Right lobe of liver (tissue), 6 donors: ENCODE results near the gene CFAP70. TPM values are rescaled to one million over a fixed set of nuclear protein-coding genes. Genes with fewer than 3 reads are reported as not detected.

Experiments used
- ATAC-seq, 4 donors: fragments of 200-7000 bp; cut with Tn5 transposase; one replicate each; pipeline ENCODE4 v1.9.1; 2020; ENCODE audit warnings: mild to moderate bottlenecking in 4 of 4, moderate library complexity in 4 of 4
- DNase-seq, 3 donors: peaks; one replicate each; pipeline ENCODE4 v3.0.0-alpha.2; 2020
- H3K27ac ChIP-seq, 3 donors: fragments of 200-600 bp; one replicate each; pipeline ENCODE4 v1.8.0; 2022
- H3K27me3 ChIP-seq, 2 donors: fragments of 200-600 bp; one replicate each; pipeline ENCODE4 v1.8.0; 2022
- H3K36me3 ChIP-seq, 4 donors: fragments of 200-600 bp; sonication (generic) in 1 of 4; one replicate each; pipeline versions ENCODE4 v1.5.1 to v1.8.0; 2017 to 2022; ENCODE audit warnings: control low read depth in 1 of 4
- H3K4me1 ChIP-seq, 4 donors: fragments of 200-600 bp; sonication (generic) in 1 of 4; one replicate each; pipeline versions ENCODE4 v1.5.1 to v1.8.0; 2017 to 2022; ENCODE audit warnings: control low read depth in 1 of 4
- H3K4me3 ChIP-seq, 3 donors: fragments of 200-600 bp; one replicate each; pipeline ENCODE4 v1.8.0; 2022
- H3K9me3 ChIP-seq, 4 donors: fragments of 200-600 bp; sonication (generic) in 1 of 4; one replicate each; pipeline versions ENCODE4 v1.5.1 to v1.8.0; 2017 to 2022; ENCODE audit warnings: control low read depth in 1 of 4
- POLR2A ChIP-seq: fragments of 450-650 bp; IDR thresholded peaks from one replicate; pipeline ENCODE4 v1.6.1; 2017; ENCODE audit warnings: antibody characterized with exemption, mild to moderate bottlenecking
- WGBS: methylation state at CpG from one replicate; pipeline ENCODE4 v1.1.6; 2018; ENCODE audit warnings: low coverage, low lambda C conversion rate; ENCODE audit not compliant: insufficient coverage; ENCODE audit errors: missing lambda C conversion rate; 5-methylcytosine and 5-hydroxymethylcytosine counted together
- intact Hi-C, 2 donors: fragments of 100-400 bp; cut with DNase I; formaldehyde crosslinking; loops; one replicate each; pipeline versions ENCODE4 v1.11.2 to v1.14.1; 2022
- total RNA-seq, 6 experiments: library from RNA; depleted of rRNA in 2 of 6; stranded (reverse); fragments of >200 nt in 2 of 6; fragmentation: NEBNext Ultra II Directional in 3 of 6; extraction: Animal tissue kit (Norgen Biotek cat#: 25700) in 3 of 6; gene quantifications; one replicate each; pipeline versions ENCODE4 v1.1.0 to v1.2.4, GENCODE V29; 2016 to 2023
- TF ChIP-seq, protein P1 (sequence below), 4 donors: fragments of 200-600 bp in 3 of 4; fragments of 450-650 bp in 1 of 4; IDR thresholded peaks; one replicate each; pipeline versions ENCODE4 v1.5.1 to v1.8.0; 2016 to 2022; ENCODE audit warnings: antibody characterized with exemption in 4 of 4, mild to moderate bottlenecking in 2 of 4
- donor health status: DM: no; HTN: yes; CAD: no.
- donor health status: DM: no; HTN: no; CAD: no.
- donor health status: DM: no; HTN: no; CAD: no.
- donor health status: DM: no; HTN: yes; CAD: no.
- donor health status: DM: no; HTN: yes; CAD: no.

The CFAP70 gene
- total RNA-seq, 6 experiments from 2014 or later = 0.98 to 2.6 (median 1.4) TPM

DNA sequence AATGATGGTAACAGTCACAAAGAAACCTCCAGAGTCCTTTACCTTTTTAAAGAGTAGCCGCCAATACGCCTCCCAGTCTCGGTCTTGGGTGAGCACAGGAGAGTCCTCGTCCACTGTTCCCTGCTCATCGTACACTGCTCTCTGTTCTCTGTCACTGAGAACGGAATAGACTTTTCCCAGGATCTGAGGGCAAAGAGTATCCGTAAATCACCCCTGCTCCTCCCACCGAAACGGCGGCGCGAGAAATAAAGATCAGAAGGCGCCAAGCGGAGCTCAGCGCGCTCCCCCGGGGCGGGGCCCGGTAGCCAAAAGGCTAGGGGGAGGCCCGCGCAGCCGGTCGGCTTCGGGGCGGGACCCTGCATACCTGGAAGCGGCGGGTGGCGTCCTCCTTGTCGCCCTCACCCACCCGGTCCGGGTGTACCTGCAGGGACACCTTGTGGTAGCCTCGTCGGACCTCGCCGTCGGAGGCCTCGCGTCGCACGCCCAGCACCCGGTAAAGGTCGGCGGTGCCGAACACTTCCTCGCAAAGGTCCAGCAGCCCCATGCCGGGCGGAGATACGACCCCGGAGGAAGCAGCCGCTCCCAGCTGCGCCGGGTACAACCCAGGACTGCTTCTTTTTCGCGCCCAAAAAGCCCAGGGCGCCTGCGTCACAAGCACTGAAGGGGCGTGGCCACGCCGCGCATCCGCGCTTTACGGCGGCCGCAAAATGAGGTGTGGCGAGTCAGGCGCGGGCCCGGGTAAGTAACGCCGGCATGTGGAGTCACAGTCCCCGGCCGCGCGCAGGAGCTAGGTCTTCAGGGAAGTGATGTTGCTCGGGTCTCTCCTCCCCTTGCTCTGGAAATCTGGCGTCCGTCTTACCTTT, 111.8 kb downstream of the CFAP70 start, which contains the start of gene DNAJC9:
Gene DNAJC9, minus strand, starts transcription at position 610 of the 863 bp plus-strand sequence. Its CDS starts 66 bp downstream, at position 544.
- peak; percentile 96 to 98 (median 97) for DNase-seq
- intact Hi-C loops = no loop called here
- H3K27me3 ChIP-seq = no peaks in the 10 kb centered on the region
- H3K4me3 ChIP-seq = peak within 1 kb of the TSS; percentile 75 to 87 (median 82)
- TF ChIP-seq, protein P1, sequence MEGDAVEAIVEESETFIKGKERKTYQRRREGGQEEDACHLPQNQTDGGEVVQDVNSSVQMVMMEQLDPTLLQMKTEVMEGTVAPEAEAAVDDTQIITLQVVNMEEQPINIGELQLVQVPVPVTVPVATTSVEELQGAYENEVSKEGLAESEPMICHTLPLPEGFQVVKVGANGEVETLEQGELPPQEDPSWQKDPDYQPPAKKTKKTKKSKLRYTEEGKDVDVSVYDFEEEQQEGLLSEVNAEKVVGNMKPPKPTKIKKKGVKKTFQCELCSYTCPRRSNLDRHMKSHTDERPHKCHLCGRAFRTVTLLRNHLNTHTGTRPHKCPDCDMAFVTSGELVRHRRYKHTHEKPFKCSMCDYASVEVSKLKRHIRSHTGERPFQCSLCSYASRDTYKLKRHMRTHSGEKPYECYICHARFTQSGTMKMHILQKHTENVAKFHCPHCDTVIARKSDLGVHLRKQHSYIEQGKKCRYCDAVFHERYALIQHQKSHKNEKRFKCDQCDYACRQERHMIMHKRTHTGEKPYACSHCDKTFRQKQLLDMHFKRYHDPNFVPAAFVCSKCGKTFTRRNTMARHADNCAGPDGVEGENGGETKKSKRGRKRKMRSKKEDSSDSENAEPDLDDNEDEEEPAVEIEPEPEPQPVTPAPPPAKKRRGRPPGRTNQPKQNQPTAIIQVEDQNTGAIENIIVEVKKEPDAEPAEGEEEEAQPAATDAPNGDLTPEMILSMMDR (IDR thresholded peaks at IDR 0.05) = peak in 1 of 4 donors; percentile 18
- TF ChIP-seq POLR2A = peak; percentile 88
- H3K36me3 ChIP-seq = peaks cover 0 to 16% (median 6%) of the 10 kb centered on the region in 4 donors
- peak within 1 kb of the TSS; percentile 37 to 56 (median 47) for H3K27ac ChIP-seq
- H3K9me3 ChIP-seq = no peaks in the 10 kb centered on the region
- peak; percentile 92 to 95 (median 92) for ATAC-seq
- peaks cover 0 to 20% (median 6%) of the 10 kb centered on the region in 4 donors for H3K4me1 ChIP-seq
- under 1% methylated on average over 21 of the region's 78 CpGs for WGBS

DNA sequence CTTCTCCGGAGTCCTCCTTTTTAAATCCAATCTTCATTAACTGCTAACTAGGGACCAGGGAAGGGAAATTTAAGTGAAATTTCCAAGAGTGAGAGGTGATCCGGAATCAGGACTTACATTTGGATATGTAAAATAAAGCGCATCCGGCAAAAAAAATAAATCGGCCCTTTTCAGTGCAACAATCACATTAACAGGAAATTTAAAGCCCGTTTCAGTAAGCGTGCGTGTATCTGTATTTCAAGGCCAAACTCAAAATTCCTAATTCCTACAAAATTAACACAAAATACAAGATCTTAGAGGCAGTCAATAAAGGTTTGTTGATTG, 112.4 kb downstream of the CFAP70 start:
- no peak for TF ChIP-seq POLR2A
- TF ChIP-seq, protein P1 (IDR thresholded peaks at IDR 0.05) = no peak
- intact Hi-C loops = no loop called here
- H3K27ac ChIP-seq = peak overlapping the region in 2 of 3 donors; percentile 37 to 56
- under 1% methylated on average over 8 of the region's 8 CpGs for WGBS
- DNase-seq (no peak), ATAC-seq (no peak)
- no peaks in the 10 kb centered on the region for H3K9me3 ChIP-seq
- H3K4me1 ChIP-seq = peaks cover 0 to 15% (median 3%) of the 10 kb centered on the region in 4 donors
- H3K27me3 ChIP-seq = no peaks in the 10 kb centered on the region
- peak overlapping the region; percentile 75 to 87 (median 82) for H3K4me3 ChIP-seq
- H3K36me3 ChIP-seq = peaks cover 0 to 17% (median 8%) of the 10 kb centered on the region in 4 donors

DNA sequence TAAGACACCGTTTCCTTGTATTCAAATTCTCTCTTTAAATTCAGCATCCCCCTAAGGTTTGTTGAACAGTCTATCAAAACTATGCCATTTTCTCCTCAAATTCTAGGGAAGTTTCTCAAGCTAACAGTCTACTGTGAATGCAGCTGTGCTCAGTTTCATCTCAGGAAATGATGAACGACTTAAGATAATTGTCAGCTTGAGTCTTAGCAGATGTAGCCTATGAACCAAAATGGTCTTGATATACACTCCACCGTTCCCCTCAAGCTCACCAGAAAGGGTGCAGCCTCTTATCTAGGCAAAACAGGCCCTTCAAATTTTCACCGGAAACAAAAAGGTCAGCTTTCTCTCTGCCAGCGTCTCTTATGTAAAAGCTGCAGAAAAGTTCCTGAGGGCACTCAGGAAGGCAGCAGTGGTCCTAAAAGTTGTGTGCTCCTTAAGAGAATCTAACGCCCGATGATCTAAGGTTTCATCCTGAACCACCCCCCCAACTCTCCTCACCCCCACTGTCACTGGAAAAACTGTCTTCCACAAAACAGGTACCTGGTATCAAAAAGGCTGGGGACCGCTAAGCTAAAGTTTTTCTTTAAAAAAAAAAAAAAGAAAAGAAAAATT, 113.7 kb downstream of the CFAP70 start:
- Histone ChIP-seq H3K27me3 (no peaks in the 10 kb centered on the region), H3K4me1 (peaks cover 0 to 11% (median 0%) of the 10 kb centered on the region in 4 donors), H3K9me3 (no peaks in the 10 kb centered on the region), H3K4me3 (no peak overlapping the region), H3K27ac (no peak overlapping the region), H3K36me3 (peaks cover 0 to 24% (median 12%) of the 10 kb centered on the region in 4 donors)
- 45% methylated on average over 7 of the region's 8 CpGs for WGBS
- ATAC-seq (no peak), DNase-seq (no peak)
- intact Hi-C loops = no loop called here
- TF ChIP-seq, protein P1 (IDR thresholded peaks at IDR 0.05) = no peak
- no peak for TF ChIP-seq POLR2A

DNA sequence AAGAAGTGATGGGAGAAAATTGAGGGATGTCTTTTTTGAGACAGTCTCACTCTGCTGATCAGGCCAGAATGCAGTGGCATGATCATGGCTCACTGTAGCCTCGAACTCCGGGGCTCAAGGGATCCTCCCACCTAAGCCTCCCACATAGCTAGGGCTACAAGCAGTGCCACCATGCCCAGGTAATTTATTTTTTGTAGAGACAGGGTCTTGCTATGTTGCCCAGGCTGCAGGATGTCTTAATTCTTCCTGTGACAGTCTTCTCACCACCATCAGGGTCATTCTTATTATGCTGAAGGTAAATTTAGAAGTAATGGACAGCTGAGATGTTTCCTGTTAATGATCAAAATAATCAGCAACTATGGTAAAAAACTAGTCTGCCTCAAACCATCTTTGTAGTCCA, 118.8 kb downstream of the CFAP70 start:
- intact Hi-C loops = no loop called here

More for the DNA sequence above, 118.8 kb downstream of the CFAP70 start:
- 100% methylated on average over 2 of the region's 2 CpGs for WGBS
- Histone ChIP-seq H3K27ac (no peak overlapping the region), H3K4me1 (no peaks in the 10 kb centered on the region), H3K4me3 (no peak overlapping the region), H3K27me3 (no peaks in the 10 kb centered on the region), H3K36me3 (peaks cover 0 to 26% (median 13%) of the 10 kb centered on the region in 4 donors), H3K9me3 (no peaks in the 10 kb centered on the region)
- ATAC-seq = no peak
- no peak for TF ChIP-seq POLR2A
- no peak for DNase-seq
